LNCaP clone FGC (cell line): ENCODE data around the gene EZR.

Experiments
- DNase-seq: peaks from one replicate; pipeline ENCODE4 v3.0.0-alpha.2; 2011; ENCODE audit warnings: low read depth
- H3K4me3 ChIP-seq: 2 replicates; pipeline ENCODE4 v1.5.1; 2011; ENCODE audit warnings: mild to moderate bottlenecking, low read depth, low read length, control low read depth
- TF ChIP-seq, protein P1 (sequence below): IDR thresholded peaks from 2 replicates; pipeline ENCODE4 v1.5.1; 2012; ENCODE audit warnings: mild to moderate bottlenecking; ENCODE audit not compliant: control insufficient read depth, insufficient read depth; ENCODE audit errors: extremely low read depth

EZR gene

GRCh38 chr6:158819213-158819976 is at the start of gene EZR:
EZR (minus strand) TSS chr6:158819368; CDS start chr6:158818093, 1,275 bp downstream.
- no peak for DNase-seq
- TF ChIP-seq, protein P1, sequence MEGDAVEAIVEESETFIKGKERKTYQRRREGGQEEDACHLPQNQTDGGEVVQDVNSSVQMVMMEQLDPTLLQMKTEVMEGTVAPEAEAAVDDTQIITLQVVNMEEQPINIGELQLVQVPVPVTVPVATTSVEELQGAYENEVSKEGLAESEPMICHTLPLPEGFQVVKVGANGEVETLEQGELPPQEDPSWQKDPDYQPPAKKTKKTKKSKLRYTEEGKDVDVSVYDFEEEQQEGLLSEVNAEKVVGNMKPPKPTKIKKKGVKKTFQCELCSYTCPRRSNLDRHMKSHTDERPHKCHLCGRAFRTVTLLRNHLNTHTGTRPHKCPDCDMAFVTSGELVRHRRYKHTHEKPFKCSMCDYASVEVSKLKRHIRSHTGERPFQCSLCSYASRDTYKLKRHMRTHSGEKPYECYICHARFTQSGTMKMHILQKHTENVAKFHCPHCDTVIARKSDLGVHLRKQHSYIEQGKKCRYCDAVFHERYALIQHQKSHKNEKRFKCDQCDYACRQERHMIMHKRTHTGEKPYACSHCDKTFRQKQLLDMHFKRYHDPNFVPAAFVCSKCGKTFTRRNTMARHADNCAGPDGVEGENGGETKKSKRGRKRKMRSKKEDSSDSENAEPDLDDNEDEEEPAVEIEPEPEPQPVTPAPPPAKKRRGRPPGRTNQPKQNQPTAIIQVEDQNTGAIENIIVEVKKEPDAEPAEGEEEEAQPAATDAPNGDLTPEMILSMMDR: no peak
- H3K4me3 ChIP-seq: peak within 1 kb of the TSS; percentile 60

DNA sequence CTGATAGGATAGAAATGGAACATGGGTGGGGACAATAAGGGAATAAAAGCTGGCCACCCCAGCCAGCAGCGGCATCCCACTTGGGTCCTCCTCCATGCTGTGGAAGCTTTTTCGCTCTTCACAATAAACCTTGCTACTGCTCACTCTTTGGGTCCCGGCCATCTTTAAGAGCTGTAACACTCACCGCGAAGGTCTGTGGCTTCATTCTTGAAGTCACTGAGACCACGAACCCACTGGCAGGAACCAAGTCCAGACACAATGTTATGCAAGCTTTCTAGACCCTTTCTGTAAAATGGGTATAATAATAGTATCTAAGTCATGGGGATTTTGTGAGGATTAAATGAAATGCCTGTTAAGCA is 48.9 kb upstream of the EZR start:
- TF ChIP-seq, protein P1: no peak
- DNase-seq: no peak
- H3K4me3 ChIP-seq: no peak overlapping the region

DNA sequence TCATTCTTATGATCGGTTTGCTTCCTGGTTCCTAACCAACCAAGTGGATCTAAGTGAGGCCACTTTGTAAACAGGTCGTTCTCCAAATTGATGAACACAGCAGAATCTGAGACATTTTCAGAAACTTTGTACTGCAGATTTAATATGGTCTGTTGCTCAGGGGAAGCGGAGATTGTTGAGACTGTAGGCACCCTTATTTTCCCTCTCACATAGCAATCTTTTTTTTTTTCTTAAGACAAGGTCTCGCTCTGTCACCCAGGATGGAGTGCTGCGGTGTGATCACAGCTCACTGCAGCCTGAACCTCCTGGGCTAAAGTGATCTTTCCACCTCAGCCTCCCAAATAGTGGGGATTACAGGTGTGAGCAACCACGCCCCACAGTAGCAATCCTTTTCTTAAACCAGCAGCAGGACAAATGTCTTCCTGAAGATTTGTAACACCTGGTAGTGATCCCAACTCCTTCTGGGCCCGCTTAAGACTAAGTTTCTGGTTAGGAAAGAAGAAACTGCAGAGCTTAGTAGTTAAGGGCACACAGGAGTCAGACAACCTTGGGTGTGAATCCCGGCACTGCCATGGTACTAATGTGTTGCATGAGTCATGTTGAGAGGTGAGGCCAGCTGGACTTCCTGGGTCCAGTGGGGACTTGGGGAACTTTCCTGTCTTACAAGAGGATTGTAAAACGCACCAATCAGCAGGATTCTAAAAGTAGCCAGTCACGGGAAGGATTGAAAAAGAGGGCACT is 48.4 kb upstream of the EZR start:
- DNase-seq: no peak

DNA sequence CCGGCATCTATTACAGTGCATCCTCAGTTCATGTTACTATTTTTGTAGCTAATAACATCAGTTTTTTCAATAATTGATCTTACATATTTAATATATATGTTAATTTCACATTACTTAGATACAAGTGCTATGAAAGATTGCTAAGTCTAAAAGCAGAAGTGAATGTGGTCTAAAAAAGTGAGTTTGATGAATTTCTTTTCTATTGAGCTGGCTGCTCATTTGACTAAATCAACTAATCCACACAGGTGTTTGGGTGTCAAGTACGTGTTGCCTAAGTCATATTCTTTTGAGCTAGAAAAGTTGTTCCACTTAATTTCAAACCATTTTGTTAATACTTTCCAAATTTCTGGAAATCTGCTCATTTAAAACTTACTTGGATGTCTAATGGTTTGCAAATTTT is 46.6 kb upstream of the EZR start:
- TF ChIP-seq, protein P1: no peak

More for the DNA sequence above, 48.4 kb upstream of the EZR start:
- TF ChIP-seq, protein P1: no peak
- no peak overlapping the region for H3K4me3 ChIP-seq

GRCh38 chr6:158863646-158864045 is 44.5 kb upstream of the EZR start:
- TF ChIP-seq, protein P1: no peak
- no peak overlapping the region for H3K4me3 ChIP-seq
- DNase-seq: no peak

More for the DNA sequence above, 46.6 kb upstream of the EZR start:
- DNase-seq: no peak
- H3K4me3 ChIP-seq: no peak overlapping the region

GRCh38 chr6:158861686-158862381 is 42.7 kb upstream of the EZR start:
- TF ChIP-seq, protein P1: no peak
- DNase-seq: no peak
- H3K4me3 ChIP-seq: no peak overlapping the region
